Testis (tissue), 3 donors: ENCODE data around the gene CXCR6. TPM values are rescaled to one million over a fixed set of nuclear protein-coding genes. Genes with fewer than 3 reads are reported as not detected.

ENCODE experiments used
- DNase-seq: peaks from one replicate; pipeline ENCODE4 v3.0.0-alpha.2; 2019
- H3K27ac ChIP-seq, 2 donors: fragments of 200-600 bp; sonication (generic); one replicate each; pipeline ENCODE4 v1.5.1; 2019
- H3K27me3 ChIP-seq: fragments of 200-600 bp; sonication (generic); one replicate; pipeline ENCODE4 v1.5.1; 2019
- H3K36me3 ChIP-seq: fragments of 200-600 bp; sonication (generic); one replicate; pipeline ENCODE4 v1.5.1; 2017; ENCODE audit warnings: low read depth; ENCODE audit errors: missing control alignments
- H3K4me1 ChIP-seq: fragments of 200-600 bp; sonication (generic); one replicate; pipeline ENCODE4 v1.5.1; 2019
- H3K4me3 ChIP-seq, 2 donors: fragments of 200-600 bp; sonication (generic); one replicate each; pipeline ENCODE4 v1.5.1; 2017 to 2019
- H3K9me3 ChIP-seq: fragments of 200-600 bp; sonication (generic); one replicate; pipeline ENCODE4 v1.5.1; 2017
- POLR2A ChIP-seq: fragments of 450-650 bp; IDR thresholded peaks from one replicate; pipeline ENCODE4 v1.6.1; 2017; ENCODE audit warnings: antibody characterized with exemption, mild to moderate bottlenecking, moderate library complexity
- WGBS, 2 donors: methylation state at CpG; one replicate each; pipeline ENCODE4 v1.1.5; 2018; 5-methylcytosine and 5-hydroxymethylcytosine counted together
- intact Hi-C: fragments of 100-400 bp; cut with DNase I; formaldehyde crosslinking; loops from one replicate; pipeline ENCODE4 v1.15.1; 2023; ENCODE audit warnings: low total_unique reads
- polyA plus RNA-seq: library from polyadenylated mRNA; stranded (reverse); fragments of 350-450 nt; fragmentation: Illumina TruSeq; extraction: RNeasy Lipid Tissue Mini Kit (QIAGEN cat#74804); gene quantifications from one replicate; pipeline ENCODE4 v1.2.3, GENCODE V29; 2014; ENCODE audit warnings: low read depth, low replicate concordance; ENCODE audit not compliant: insufficient read depth
- total RNA-seq, 2 donors: library from RNA; depleted of rRNA; stranded (reverse); fragments of >200 nt; gene quantifications; one replicate each; pipeline ENCODE4 v1.2.3, GENCODE V29; 2016
- TF ChIP-seq, protein P1 (sequence below), 3 experiments: fragments of 450-650 bp in 2 of 3; fragments of 200-600 bp in 1 of 3; sonication (generic) in 1 of 3; IDR thresholded peaks; one replicate each; pipeline ENCODE4 v1.5.1; 2016 to 2019; ENCODE audit warnings: antibody characterized with exemption in 3 of 3, mild to moderate bottlenecking in 2 of 3, moderate library complexity in 1 of 3

Gene CXCR6
- total and polyA plus RNA-seq, 3 donors from 2014 or later = 0.16 to 2.1 (median 0.62) TPM

DNA sequence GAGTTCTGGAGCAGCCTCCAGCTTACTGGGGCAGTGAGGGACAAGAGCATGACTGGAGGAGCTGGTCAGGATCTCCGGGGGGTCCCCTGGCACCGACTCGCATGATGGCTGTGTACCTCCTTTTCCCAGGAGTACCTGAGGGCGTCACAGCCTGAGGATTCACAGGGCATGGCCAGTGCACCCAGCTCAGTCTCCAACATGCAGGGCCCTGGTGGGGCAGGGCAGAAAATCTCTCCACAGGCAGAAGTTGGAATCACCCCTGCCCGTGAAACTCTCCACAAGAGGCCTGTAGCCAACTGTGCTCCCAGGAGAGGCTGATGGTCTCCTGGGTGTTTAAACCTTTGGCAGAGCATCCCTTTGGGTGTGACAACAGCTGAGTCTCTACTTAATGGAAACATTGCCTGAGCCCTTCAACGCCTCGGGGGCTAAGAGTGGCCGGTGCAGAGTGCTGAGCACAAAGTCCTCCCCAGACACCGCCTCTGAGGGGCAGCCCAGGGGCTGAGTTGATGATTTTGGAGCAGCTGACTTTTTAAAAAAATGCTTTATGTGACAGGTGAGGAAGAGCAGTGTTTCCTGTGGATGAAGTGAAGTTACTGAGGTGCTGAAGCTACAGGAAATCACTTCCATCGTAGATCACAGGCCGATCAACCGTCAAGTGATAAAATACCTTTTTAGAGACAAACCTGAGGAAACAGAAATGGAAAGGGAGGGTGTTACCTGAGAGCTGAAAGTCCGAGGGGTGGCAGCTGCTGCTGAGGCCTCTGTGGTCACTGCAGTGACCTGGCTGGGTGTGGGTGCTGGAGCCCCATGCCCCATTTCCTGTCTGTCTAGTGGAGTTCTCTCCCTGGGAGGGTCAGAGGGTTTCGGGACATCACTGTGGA is 21.9 kb upstream of the CXCR6 start:
- H3K9me3 ChIP-seq = no peaks in the 10 kb centered on the region
- TF ChIP-seq, protein P1, sequence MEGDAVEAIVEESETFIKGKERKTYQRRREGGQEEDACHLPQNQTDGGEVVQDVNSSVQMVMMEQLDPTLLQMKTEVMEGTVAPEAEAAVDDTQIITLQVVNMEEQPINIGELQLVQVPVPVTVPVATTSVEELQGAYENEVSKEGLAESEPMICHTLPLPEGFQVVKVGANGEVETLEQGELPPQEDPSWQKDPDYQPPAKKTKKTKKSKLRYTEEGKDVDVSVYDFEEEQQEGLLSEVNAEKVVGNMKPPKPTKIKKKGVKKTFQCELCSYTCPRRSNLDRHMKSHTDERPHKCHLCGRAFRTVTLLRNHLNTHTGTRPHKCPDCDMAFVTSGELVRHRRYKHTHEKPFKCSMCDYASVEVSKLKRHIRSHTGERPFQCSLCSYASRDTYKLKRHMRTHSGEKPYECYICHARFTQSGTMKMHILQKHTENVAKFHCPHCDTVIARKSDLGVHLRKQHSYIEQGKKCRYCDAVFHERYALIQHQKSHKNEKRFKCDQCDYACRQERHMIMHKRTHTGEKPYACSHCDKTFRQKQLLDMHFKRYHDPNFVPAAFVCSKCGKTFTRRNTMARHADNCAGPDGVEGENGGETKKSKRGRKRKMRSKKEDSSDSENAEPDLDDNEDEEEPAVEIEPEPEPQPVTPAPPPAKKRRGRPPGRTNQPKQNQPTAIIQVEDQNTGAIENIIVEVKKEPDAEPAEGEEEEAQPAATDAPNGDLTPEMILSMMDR (IDR thresholded peaks at IDR 0.05) = no peak
- no peak for TF ChIP-seq POLR2A
- intact Hi-C loops = no loop called here
- H3K4me1 ChIP-seq = no peaks in the 10 kb centered on the region
- 81 to 94% methylated on average over 11 to 14 of the region's 14 CpGs for WGBS, 2 donors
- H3K27me3 ChIP-seq = no peaks in the 10 kb centered on the region
- no peak for DNase-seq
- H3K36me3 ChIP-seq = no peaks in the 10 kb centered on the region
- H3K27ac ChIP-seq = no peak overlapping the region
- H3K4me3 ChIP-seq = no peak overlapping the region

DNA sequence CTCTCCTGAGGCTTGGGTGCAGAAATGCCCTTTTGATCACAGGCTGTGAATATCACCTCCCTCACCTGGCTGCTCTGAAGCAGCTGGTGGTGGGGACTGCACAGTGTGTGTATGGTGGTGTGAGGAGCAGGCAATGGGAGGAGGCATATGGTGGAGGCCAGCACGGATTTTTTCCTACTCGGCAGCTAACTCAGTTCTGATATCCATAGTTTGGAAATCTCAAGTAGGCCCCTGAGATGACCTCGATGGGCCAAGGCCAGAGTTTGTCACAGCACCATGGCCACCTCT is 21.3 kb upstream of the CXCR6 start:
- TF ChIP-seq POLR2A = no peak
- TF ChIP-seq, protein P1 (IDR thresholded peaks at IDR 0.05) = no peak
- H3K27me3 ChIP-seq = no peaks in the 10 kb centered on the region
- H3K4me3 ChIP-seq = no peak overlapping the region
- no peak overlapping the region for H3K27ac ChIP-seq
- no peak for DNase-seq
- no peaks in the 10 kb centered on the region for H3K4me1 ChIP-seq
- H3K9me3 ChIP-seq = no peaks in the 10 kb centered on the region
- 83 to 93% methylated on average over 3 of the region's 3 CpGs for WGBS, 2 donors
- H3K36me3 ChIP-seq = no peaks in the 10 kb centered on the region
- intact Hi-C loops = no loop called here

DNA sequence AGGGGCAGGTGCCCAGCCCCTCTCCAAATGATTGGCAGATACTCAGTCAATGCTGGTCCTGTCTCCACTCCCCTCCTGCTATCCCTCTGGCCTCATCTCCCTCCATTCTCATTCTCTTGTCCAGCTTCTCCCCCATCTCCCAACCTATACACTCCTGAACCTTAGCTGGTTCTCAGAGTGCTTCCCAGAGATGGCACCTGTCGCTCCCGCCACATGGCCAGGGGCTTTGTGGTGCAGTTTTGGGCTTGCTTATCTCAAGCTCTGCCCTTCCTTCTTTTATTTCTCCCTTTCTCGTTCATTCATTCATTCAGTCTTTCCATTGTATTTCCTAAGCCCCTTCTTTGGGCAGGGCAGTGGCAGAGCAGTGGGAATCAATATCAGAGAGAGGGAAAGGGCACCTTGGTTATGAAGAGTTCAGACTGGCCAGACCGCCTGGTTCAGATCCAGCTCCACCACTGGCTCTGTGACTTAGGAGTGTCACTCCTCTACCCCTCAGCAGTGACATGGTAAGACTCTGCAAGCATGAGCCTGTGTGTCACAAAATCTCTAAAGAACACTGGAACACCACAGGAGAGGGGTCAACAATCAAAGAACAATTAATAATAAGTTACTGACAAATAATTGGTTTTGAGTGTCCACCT is 20.2 kb upstream of the CXCR6 start:
- no peaks in the 10 kb centered on the region for H3K27me3 ChIP-seq
- no peaks in the 10 kb centered on the region for H3K4me1 ChIP-seq
- no peak overlapping the region for H3K4me3 ChIP-seq
- no peak overlapping the region for H3K27ac ChIP-seq
- intact Hi-C loops = no loop called here
- no peaks in the 10 kb centered on the region for H3K36me3 ChIP-seq
- DNase-seq = no peak
- TF ChIP-seq POLR2A = no peak
- TF ChIP-seq, protein P1 (IDR thresholded peaks at IDR 0.05) = no peak
- 95 to 96% methylated on average over 4 of the region's 4 CpGs for WGBS, 2 donors
- no peaks in the 10 kb centered on the region for H3K9me3 ChIP-seq

DNA sequence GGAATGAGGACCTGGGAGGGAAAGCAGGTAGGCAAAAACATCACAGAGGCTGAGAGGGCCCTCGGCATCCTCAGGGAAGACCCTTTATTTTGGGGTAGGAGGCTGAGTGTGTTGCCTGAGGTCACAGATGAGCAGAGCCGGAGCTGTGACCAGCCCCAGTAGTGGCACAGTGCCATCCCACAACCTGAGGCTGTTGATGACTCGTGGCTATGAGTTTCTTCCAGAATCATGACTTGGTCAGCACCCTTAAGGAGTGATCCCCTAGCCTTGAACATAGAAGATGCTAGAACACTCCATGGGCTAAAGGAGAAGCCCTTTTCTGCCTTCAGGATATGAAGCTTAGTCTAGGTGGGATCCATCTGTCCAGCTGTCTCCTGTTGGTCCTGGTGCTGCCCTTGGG is 19.5 kb upstream of the CXCR6 start:
- no peaks in the 10 kb centered on the region for H3K36me3 ChIP-seq
- no peaks in the 10 kb centered on the region for H3K4me1 ChIP-seq
- H3K27ac ChIP-seq = no peak overlapping the region
- no peak overlapping the region for H3K4me3 ChIP-seq
- H3K9me3 ChIP-seq = no peaks in the 10 kb centered on the region
- no peak for DNase-seq
- H3K27me3 ChIP-seq = no peaks in the 10 kb centered on the region
- 71 to 78% methylated on average over 3 of the region's 3 CpGs for WGBS, 2 donors
- TF ChIP-seq POLR2A = no peak
- TF ChIP-seq, protein P1 (IDR thresholded peaks at IDR 0.05) = no peak
- intact Hi-C loops = no loop called here

DNA sequence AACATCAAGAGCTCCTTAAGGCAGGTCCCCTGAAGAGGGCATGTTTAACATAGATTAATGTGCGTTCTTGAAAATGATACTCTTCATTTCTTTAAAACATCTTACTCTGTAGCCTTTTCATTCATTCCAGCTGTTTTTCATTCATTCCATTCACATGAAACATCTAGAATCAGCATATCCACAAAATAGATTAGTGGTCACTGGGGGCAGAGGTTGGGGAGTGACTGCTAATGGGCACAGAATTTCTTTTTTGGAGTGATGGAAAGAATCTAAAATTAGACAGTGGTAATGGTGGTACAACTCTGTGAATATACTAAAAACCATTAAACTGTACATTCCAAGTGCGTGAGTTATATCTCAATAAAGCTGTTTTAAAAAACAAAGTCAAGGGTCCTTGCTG is 15.4 kb upstream of the CXCR6 start:
- 94 to 95% methylated on average over 2 of the region's 2 CpGs for WGBS, 2 donors
- intact Hi-C loops = no loop called here
- Histone ChIP-seq H3K4me3 (no peak overlapping the region), H3K4me1 (no peaks in the 10 kb centered on the region), H3K9me3 (no peaks in the 10 kb centered on the region), H3K27me3 (no peaks in the 10 kb centered on the region), H3K36me3 (no peaks in the 10 kb centered on the region), H3K27ac (no peak overlapping the region)
- no peak for TF ChIP-seq POLR2A
- TF ChIP-seq, protein P1 (IDR thresholded peaks at IDR 0.05) = no peak
- no peak for DNase-seq
